GM18526 (cell line): ENCODE data around the gene PIP4K2B.

Experiments used
- POLR2A ChIP-seq: IDR thresholded peaks from 3 replicates; pipeline ENCODE4 v1.6.1; 2011; ENCODE audit not compliant: insufficient read length; ENCODE audit errors: extremely low read depth

PIP4K2B gene

GRCh38 chr17:38749223-38750043 is 49.9 kb downstream of the PIP4K2B start:
- TF ChIP-seq POLR2A, result peak; percentile 51

DNA sequence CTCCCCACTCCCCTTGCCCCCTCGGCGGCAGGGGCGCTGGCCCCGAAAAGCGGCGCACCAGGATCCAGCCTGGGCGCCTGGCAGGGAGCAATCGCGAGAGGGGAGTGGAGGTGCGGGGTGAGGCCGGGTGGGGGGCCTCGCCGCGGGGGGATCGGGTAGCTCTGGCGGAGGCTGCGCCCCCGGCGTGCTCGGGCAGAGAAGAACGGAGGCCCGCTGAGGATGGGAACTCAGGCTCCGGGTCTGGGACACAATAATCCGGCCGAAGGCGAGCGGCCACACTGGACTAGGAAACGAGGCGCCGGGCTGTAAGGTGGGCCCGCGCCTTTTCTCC is 50.5 kb downstream of the PIP4K2B start:
- TF ChIP-seq POLR2A, result no peak

DNA sequence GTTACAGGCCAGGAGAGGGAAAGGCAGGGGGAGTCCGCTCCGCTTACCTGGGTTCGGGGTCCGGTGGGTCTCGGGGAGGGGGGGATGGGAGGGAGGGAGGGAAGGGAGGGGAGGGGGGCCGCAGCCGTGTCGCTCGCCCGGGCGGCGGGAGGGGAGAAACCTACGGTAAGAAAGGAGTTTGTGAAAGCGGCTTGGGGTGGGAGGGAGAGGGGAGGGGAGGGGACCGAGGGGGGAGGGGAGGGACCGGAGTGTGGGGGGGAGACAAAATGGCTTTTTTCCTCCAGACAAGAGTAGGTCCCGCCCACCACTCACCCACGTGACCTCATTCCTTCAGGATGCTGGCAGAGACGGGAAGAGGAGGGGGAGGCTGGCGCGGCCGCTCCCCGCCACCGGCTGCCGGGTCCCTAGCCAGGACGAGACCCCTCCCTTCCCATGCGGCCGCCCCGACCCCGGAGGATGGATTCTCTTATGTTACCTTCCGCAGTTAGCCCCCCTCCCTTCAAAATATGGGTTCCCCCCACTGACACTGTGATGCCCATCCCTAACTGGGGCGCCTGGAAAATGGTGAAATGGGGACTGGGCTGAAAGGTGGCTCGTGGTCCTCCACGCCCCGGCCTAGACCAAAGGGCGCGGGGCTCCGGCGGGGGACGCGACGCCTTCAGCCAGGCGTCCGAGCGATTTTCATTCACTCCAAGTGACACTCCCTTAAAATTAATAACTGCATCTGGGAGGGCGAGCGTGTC is 51.0 kb downstream of the PIP4K2B start, which contains the start of gene PCGF2:
TSS of gene PCGF2 (minus strand) at position 188 of the 743 bp plus-strand sequence. CDS start 7,934 bp downstream, outside the sequence.
- TF ChIP-seq POLR2A, result no peak

- TF ChIP-seq POLR2A, result no peak
These were observed 51.8 kb downstream of the PIP4K2B start for GRCh38 chr17:38747463-38748148.

GRCh38 chr17:38746849-38747462 is 52.4 kb downstream of the PIP4K2B start:
- no peak for TF ChIP-seq POLR2A

GRCh38 chr17:38746004-38746848 is 53.1 kb downstream of the PIP4K2B start:
- TF ChIP-seq POLR2A, result no peak

- no peak for TF ChIP-seq POLR2A
These were observed 53.8 kb downstream of the PIP4K2B start for GRCh38 chr17:38745545-38745944.

DNA sequence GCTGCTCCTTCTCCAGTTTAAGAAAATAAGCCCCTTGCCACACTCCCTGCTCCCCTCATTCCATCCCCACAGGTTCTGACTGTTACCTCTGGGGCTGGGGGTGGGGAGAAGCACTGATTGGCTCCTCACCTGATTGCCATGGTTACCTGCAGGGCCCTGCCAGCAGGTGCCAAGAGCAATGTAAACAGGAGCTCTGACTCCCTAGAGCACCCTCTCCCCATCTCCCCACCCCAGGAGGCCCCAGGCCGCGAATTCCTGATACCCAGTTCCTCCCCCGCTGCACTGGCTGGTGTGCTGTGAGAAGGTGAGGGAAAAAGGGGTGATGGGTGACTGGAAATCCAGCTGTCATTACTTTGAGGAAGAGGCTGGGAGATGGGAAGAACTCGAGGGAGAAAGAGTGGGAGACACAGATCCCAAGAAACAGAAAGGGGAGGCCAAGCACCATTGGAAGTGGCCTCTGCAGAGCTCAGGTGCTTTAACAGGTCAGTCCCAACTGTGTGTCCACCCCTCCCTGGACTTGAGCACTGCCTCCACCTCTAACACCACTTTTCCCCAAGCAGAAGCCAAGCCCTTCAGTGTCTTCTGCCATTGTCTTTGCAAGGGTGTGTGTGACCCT is 55.7 kb downstream of the PIP4K2B start:
- no peak for TF ChIP-seq POLR2A

DNA sequence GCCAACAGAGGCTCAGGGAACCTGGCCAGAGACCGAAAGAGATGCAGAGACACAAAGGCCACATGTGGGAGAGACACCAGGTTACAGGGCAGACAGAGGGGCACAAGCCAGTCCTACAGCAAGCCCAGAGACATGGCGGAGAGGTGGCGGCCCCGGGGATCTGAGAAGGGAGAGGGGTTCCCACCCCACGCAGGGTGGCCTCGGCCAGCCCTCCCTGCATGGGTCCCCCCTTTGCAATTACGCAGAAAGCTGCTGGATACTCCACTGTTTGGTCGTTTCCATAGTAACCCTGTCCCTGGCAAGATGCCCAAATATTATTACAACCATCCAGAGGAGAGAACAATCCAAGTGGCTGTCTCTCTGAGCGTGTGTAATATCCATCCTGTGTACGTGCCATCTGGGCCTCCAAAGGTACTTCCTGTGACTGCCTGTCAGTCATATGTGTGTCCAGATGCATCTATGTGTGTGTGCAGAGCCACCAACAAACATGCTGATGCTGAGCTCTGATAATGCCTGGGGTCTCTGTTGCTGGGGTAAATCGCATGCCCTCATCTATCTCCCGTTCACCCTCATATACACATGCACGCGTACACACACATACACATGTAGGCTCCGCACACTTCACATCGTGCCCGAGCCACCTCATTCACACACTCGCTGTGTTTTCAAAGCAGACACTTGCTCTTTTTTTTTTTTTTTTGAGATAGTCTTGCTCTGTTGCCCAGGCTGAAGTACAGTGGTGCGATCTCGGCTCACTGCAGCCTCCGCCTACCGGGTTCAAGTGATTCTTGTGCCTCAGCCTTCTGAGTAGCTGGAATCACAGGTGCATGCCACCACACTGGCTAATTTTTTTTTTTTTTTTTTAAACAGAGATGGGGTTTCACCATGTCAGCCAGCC is 56.7 kb downstream of the PIP4K2B start:
- TF ChIP-seq POLR2A, result no peak

DNA sequence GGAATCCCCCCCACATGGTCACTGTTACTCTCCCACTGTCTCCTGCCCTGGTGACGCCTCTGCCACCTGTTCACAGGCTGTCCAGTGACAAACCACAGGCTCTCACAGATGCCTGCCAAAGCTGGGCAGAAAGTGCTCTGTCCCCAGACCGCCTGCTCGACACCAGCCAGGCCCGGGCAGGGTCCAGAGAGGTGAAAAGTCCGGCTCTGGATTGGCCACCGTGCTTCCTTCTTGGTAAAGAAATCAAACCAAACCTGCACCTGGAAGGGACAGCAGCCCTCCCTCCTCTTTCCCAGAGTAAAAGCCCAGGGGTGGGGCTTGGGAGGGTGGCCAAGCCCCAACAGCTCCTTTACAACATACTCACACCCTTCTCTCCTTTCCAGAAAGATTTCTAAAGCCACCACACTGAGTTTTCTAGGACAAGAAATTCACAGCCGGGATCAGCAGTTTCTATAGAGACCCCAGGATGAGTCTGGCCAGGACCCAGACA is 57.4 kb downstream of the PIP4K2B start:
- no peak for TF ChIP-seq POLR2A

DNA sequence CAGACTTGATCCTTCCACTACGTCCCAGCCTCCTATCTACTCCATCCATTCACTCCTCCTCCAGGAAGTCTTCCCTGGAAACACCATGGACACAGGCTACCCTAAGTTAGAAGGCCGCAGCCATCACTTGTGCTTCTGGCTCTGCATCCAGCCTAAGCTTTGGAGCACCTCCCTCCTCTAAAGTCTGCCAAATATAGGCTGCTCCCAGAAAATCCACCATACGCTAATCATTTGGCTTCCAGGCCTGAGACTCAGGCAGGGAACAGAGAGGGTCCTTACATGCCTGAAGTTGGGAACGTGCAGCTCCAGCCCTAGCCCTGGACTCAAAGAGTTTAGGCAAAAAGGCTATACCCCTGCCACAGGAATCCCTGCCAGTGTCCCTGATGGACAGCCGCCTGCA is 57.9 kb downstream of the PIP4K2B start:
- no peak for TF ChIP-seq POLR2A

DNA sequence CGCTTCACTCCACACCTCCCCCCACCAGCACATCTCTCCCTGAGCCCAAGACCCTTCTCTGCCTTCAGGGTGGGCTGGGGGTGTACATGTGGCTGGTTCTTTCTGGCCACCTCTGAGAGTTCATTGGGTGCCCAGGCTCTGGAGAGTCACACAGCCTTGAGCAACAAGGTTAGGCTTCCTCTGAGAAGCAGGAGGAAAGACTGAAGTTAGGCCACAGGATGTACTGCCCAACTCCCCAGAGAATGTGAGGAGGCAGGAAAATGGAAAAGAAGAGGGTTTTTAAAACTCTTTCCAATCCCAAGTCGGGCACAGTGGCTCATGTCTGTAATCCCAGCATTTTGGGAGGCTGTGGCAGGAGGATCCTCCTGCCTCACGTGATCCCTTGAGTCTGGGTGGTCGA is 58.5 kb downstream of the PIP4K2B start:
- no peak for TF ChIP-seq POLR2A

DNA sequence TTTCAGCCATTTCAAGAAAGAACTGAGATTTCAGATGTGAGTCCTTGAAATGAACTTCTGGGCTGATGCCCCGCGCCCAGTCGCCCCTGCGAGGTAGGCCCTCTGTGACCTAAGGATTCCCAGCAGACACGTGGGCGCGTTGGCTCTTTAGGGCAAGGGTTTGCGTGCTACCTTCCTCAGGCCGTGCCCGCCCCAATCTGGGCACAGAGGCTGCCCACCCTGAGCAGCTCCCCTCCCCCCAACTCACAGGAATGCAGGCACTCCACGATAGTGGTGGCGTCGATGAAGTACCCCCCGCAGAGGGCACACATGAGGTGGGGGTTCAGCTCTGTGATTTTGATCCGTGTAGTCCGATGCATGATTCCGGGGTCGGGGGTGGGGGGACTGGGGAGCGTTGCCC is 59.3 kb downstream of the PIP4K2B start:
- no peak for TF ChIP-seq POLR2A
